Measurements from ENCODE around the gene CYSRT1.

GRCh38 chr9:137255448-137256114 is 30.6 kb downstream of the CYSRT1 start:
- 0 out of 2 replicates have a peak, but pooled peaks have one; percentile 56 for TF ChIP-seq YY1 (IDR thresholded peaks at IDR 0.05; ENCODE audit: low read depth)
- TF ChIP-seq MAX (IDR thresholded peaks at IDR 0.05): 0 out of 2 replicates have a peak, but pooled peaks have one; percentile 21
- TF ChIP-seq TCF12 (IDR thresholded peaks at IDR 0.05; ENCODE audit: low read depth): 0 out of 2 replicates have a peak, but pooled peaks have one; percentile 13
- no peak for TF ChIP-seq REST (IDR thresholded peaks at IDR 0.05; ENCODE audit: low read depth)
- TF ChIP-seq TAF1 (IDR thresholded peaks at IDR 0.05; ENCODE audit: low read depth): no peak
- no peak for TF ChIP-seq ZBTB7A (IDR thresholded peaks at IDR 0.05; ENCODE audit: low read depth)
- TF ChIP-seq RAD21 (IDR thresholded peaks at IDR 0.05; ENCODE audit: low read depth): no peak
- no peak for TF ChIP-seq USF1 (IDR thresholded peaks at IDR 0.05)
- TF ChIP-seq EP300 (IDR thresholded peaks at IDR 0.05; ENCODE audit: borderline replicate concordance): no peak
- no peak for TF ChIP-seq TEAD4 (IDR thresholded peaks at IDR 0.05)
- TF ChIP-seq EGR1 (IDR thresholded peaks at IDR 0.05): no peak
- no peak for TF ChIP-seq CEBPB (IDR thresholded peaks at IDR 0.05)
